Measurements from ENCODE around the gene MECR.

DNA sequence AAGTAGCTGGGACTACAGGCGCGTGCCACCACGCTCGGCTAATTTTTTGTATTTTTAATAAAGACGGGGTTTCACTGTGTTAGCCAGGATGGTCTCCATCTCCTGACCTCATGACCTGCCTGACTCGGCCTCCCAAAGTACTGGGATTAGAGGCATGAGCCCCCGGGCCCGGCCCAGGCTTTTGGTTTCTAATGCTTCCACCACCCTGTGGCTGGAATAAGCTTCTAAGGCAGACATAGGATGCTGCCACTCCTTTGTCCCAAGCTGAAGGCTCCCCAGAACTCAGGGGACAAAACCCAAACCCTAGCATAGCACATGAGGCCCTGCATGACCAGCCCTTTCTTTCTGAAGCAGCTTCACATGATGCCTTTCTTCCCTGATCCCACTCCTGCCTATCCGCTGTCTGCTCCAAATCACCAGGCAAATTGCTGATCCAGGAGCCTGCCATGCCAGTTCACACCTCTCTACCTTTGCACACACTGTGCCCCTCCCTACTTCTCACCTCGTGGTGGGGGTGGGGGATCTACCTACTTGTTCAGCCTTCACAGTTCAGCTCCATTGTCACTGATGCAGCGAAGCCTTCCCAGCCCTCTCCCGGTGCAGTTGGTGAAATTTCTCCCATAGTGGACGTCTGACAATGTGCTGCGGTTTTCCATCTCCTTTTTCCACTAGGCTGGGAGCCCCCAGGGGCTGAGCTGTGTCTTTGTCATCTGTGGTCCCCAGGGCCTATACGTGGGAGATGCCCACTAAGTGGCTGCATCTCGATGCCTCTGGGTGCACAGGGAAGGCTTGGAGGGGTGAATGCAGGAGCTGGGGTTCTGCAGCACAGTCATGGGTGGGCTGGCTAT lies 12.5 kb upstream of the MECR start:
- TF ChIP-seq POLR2AphosphoS5 (IDR thresholded peaks at IDR 0.05; ENCODE audit: low read depth) (no peak), EZH2phosphoT487 (IDR thresholded peaks at IDR 0.05; ENCODE audit: unreplicated experiment) (no peak), JUNB (IDR thresholded peaks at IDR 0.05; ENCODE audit: unreplicated experiment) (no peak), EZH2 (IDR thresholded peaks at IDR 0.05; ENCODE audit: low read depth, unreplicated experiment) (no peak)
- TF ChIP-seq, protein P1, sequence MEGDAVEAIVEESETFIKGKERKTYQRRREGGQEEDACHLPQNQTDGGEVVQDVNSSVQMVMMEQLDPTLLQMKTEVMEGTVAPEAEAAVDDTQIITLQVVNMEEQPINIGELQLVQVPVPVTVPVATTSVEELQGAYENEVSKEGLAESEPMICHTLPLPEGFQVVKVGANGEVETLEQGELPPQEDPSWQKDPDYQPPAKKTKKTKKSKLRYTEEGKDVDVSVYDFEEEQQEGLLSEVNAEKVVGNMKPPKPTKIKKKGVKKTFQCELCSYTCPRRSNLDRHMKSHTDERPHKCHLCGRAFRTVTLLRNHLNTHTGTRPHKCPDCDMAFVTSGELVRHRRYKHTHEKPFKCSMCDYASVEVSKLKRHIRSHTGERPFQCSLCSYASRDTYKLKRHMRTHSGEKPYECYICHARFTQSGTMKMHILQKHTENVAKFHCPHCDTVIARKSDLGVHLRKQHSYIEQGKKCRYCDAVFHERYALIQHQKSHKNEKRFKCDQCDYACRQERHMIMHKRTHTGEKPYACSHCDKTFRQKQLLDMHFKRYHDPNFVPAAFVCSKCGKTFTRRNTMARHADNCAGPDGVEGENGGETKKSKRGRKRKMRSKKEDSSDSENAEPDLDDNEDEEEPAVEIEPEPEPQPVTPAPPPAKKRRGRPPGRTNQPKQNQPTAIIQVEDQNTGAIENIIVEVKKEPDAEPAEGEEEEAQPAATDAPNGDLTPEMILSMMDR (conservative IDR thresholded peaks at IDR 0.05; ENCODE audit: low read depth in 2 of 2): no peak
- TF ChIP-seq, protein P2, sequence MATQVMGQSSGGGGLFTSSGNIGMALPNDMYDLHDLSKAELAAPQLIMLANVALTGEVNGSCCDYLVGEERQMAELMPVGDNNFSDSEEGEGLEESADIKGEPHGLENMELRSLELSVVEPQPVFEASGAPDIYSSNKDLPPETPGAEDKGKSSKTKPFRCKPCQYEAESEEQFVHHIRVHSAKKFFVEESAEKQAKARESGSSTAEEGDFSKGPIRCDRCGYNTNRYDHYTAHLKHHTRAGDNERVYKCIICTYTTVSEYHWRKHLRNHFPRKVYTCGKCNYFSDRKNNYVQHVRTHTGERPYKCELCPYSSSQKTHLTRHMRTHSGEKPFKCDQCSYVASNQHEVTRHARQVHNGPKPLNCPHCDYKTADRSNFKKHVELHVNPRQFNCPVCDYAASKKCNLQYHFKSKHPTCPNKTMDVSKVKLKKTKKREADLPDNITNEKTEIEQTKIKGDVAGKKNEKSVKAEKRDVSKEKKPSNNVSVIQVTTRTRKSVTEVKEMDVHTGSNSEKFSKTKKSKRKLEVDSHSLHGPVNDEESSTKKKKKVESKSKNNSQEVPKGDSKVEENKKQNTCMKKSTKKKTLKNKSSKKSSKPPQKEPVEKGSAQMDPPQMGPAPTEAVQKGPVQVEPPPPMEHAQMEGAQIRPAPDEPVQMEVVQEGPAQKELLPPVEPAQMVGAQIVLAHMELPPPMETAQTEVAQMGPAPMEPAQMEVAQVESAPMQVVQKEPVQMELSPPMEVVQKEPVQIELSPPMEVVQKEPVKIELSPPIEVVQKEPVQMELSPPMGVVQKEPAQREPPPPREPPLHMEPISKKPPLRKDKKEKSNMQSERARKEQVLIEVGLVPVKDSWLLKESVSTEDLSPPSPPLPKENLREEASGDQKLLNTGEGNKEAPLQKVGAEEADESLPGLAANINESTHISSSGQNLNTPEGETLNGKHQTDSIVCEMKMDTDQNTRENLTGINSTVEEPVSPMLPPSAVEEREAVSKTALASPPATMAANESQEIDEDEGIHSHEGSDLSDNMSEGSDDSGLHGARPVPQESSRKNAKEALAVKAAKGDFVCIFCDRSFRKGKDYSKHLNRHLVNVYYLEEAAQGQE (IDR thresholded peaks at IDR 0.05; ENCODE audit: unreplicated experiment): no peak
